HG03460 (cell line): Measurements from ENCODE around the gene EIF4E3.

Source experiments
- ATAC-seq: cut with Tn5 transposase; IDR thresholded peaks from one replicate; pipeline ENCODE4 v1.9.1; 2021; ENCODE audit not compliant: unreplicated experiment

EIF4E3 gene

GRCh38 chr3:71723452-71724170 lies 1.6 kb downstream of the EIF4E3 start:
- ATAC-seq = no peak

GRCh38 chr3:71722693-71723092 lies 2.5 kb downstream of the EIF4E3 start:
- no peak for ATAC-seq

GRCh38 chr3:71721651-71722157 lies 3.5 kb downstream of the EIF4E3 start:
- ATAC-seq = no peak

GRCh38 chr3:71721002-71721401 lies 4.2 kb downstream of the EIF4E3 start:
- ATAC-seq = no peak

GRCh38 chr3:71718072-71718471 lies 7.1 kb downstream of the EIF4E3 start:
- no peak for ATAC-seq

- ATAC-seq = no peak
Observed at GRCh38 chr3:71714595-71714994, 10.6 kb downstream of the EIF4E3 start.

- ATAC-seq = no peak
Observed at GRCh38 chr3:71713041-71713440, 12.2 kb downstream of the EIF4E3 start.

GRCh38 chr3:71710906-71711494 lies 14.2 kb downstream of the EIF4E3 start:
- ATAC-seq = peak; percentile 71

- no peak for ATAC-seq
Observed at GRCh38 chr3:71709908-71710511, 15.2 kb downstream of the EIF4E3 start.

GRCh38 chr3:71708476-71709105 lies 16.6 kb downstream of the EIF4E3 start:
- no peak for ATAC-seq

GRCh38 chr3:71707595-71707994 lies 17.6 kb downstream of the EIF4E3 start:
- ATAC-seq = no peak

- no peak for ATAC-seq
Observed at GRCh38 chr3:71705681-71706080, 19.5 kb downstream of the EIF4E3 start.

GRCh38 chr3:71704915-71705314 lies 20.3 kb downstream of the EIF4E3 start:
- no peak for ATAC-seq

- ATAC-seq = no peak
Observed at GRCh38 chr3:71703797-71704196, 21.4 kb downstream of the EIF4E3 start.

GRCh38 chr3:71702131-71703024 lies 22.8 kb downstream of the EIF4E3 start:
- ATAC-seq = no peak

- no peak for ATAC-seq
Observed at GRCh38 chr3:71701251-71701762, 23.9 kb downstream of the EIF4E3 start.

GRCh38 chr3:71695000-71695482 lies 30.2 kb downstream of the EIF4E3 start:
- no peak for ATAC-seq

GRCh38 chr3:71694358-71694999 lies 30.7 kb downstream of the EIF4E3 start:
- no peak for ATAC-seq

- no peak for ATAC-seq
Observed at GRCh38 chr3:71693641-71694040, 31.6 kb downstream of the EIF4E3 start.

GRCh38 chr3:71692139-71692538 lies 33.1 kb downstream of the EIF4E3 start:
- no peak for ATAC-seq
